AG04450 (cell line): ENCODE data around the gene ITK. TPM values are rescaled to one million over a fixed set of nuclear protein-coding genes. Genes with fewer than 3 reads are reported as not detected.

Experiments
- CTCF ChIA-PET: fragments of 300-600, 350-600 bp; formaldehyde crosslinking; extraction: SDS; loops from one replicate; lab custom pipeline; 2022; ENCODE audit warnings: antibody characterized with exemption, inconsistent platforms; lab: Charles Lee
- POLR2A ChIA-PET: fragments of 350-600 bp; formaldehyde crosslinking; extraction: SDS; loops from one replicate; lab custom pipeline; 2021; ENCODE audit warnings: antibody characterized with exemption, inconsistent platforms; lab: Yijun Ruan, JAX
- DNase-seq: peaks from one replicate; pipeline ENCODE4 v3.0.0-alpha.2; 2011; ENCODE audit warnings: low read depth, low spot score
- H3K27ac ChIP-seq: one replicate; pipeline ENCODE4 v1.5.1; 2012; ENCODE audit warnings: low read depth, low read length, control low read depth
- H3K27me3 ChIP-seq: one replicate; pipeline ENCODE4 v1.6.0; 2012; ENCODE audit warnings: low read length; ENCODE audit not compliant: control insufficient read depth, insufficient read depth
- H3K4me3 ChIP-seq: 2 replicates; pipeline ENCODE4 v1.5.1; 2011; ENCODE audit warnings: mild to moderate bottlenecking, low read depth, low read length, control low read depth
- H3K9me3 ChIP-seq: 2 replicates; pipeline ENCODE4 v1.5.1; 2012; ENCODE audit warnings: low read length; ENCODE audit not compliant: control insufficient read depth, insufficient read depth
- CTCF ChIP-seq: IDR thresholded peaks from 2 replicates; pipeline ENCODE4 v1.5.1; 2011; ENCODE audit warnings: low read depth, low read length, control low read depth, inconsistent platforms
- polyA plus RNA-seq: library from polyadenylated mRNA; depleted of rRNA; stranded (reverse); fragments of >200 nt; gene quantifications from 2 replicates; pipeline ENCODE4 v1.2.3, GENCODE V29; 2011

Gene ITK
- polyA plus RNA-seq, 1 experiment, result not detected

DNA sequence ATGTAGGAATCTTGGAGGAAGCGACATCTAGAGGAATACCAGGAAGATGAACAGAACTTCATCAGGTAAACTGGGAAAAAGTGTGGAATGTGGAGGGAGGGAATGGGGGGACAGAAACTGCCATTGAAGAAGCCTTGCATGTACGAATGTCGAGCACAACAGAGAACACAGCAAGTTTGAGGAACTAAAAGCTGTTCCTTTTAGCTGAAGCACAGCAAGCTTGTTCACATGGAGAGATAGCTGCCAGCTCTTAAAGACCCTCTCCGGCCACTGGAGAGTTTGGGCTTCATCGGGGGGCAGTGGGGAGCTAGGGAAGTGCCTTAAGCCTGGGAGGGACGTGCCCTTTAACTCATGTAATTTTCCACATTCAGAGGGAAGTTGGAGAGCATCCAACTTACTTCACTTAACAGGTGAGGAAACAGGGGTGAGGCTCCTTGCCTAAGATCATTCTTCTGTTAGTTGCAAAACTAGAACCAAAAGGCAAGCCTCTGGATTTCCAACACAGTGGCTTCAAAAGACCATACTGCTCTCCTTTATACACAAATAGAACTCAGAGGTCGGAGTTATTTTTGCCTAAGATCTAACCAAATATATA is 83.0 kb downstream of the ITK start:
- DNase-seq, result no peak
- Histone ChIP-seq H3K4me3 (no peak overlapping the region), H3K9me3 (no peaks in the 10 kb centered on the region), H3K27me3 (peaks cover 32% of the 10 kb centered on the region), H3K27ac (no peak overlapping the region)
- POLR2A ChIA-PET, result no interaction called here
- CTCF ChIA-PET, result interaction anchor here (0.6 to 3.7 kb wide), 3 partner anchors 10 to 480 kb away, joined by 3 to 20 read pairs (median 6); no protein-coding TSS in a partner anchor
- TF ChIP-seq CTCF, result no peak

DNA sequence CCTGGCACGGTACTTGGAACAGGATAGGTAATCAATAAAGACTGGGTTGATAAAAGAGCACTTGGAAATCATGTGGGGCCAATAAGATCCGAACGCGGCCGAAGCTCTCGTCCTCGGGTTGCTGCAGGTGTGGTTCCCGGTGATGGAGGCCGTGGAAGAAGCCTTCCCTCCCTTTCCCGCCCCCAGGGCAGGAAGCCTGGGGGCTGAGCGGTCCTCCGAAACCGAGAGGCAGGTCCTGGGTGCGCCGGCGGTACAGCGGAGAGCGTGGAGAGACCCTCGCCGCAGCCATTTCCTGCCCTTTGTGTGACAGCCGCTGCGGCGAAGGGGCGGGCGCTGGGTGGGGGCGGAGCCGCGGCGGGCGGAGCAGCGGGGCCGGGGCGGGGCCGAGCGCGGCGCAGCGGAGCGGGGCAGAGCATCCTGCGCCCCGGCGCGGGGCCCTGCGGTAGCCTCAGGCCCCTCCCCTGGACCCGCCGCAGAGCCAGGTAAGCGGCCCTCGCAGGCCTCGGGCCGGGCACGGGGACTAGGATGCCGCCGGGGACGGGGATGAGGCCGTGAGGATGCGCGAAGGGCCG is 85.2 kb downstream of the ITK start, which contains the start of gene CYFIP2:
TSS of gene CYFIP2 (plus strand) at position 410 of the 572 bp plus-strand sequence. CDS start 19,239 bp downstream, outside the sequence.
- peak within 1 kb of the TSS; percentile 63 for H3K4me3 ChIP-seq
- H3K27me3 ChIP-seq, result peaks cover 38% of the 10 kb centered on the region
- H3K9me3 ChIP-seq, result no peaks in the 10 kb centered on the region
- TF ChIP-seq CTCF, result no peak
- POLR2A ChIA-PET, result no interaction called here
- no peak for DNase-seq
- no peak within 1 kb of the TSS for H3K27ac ChIP-seq
- CTCF ChIA-PET, result interaction anchor here (2.2 kb wide), 1 partner anchor 477 kb away, joined by 6 read pairs; no protein-coding TSS in a partner anchor

GRCh38 chr5:157266286-157267007 is 85.8 kb downstream of the ITK start:
- H3K4me3 ChIP-seq, result peak overlapping the region; percentile 63
- ChIA-PET CTCF (interaction anchor here (1.8 kb wide), 1 partner anchor 13 kb away, joined by 5 read pairs; no protein-coding TSS in a partner anchor), POLR2A (no interaction called here)
- no peak for DNase-seq
- peaks cover 38% of the 10 kb centered on the region for H3K27me3 ChIP-seq
- no peaks in the 10 kb centered on the region for H3K9me3 ChIP-seq
- no peak for TF ChIP-seq CTCF
- H3K27ac ChIP-seq, result no peak overlapping the region

- POLR2A ChIA-PET, result no interaction called here
- CTCF ChIA-PET, result interaction anchor here (1.8 kb wide), 1 partner anchor 13 kb away, joined by 5 read pairs; no protein-coding TSS in a partner anchor
- Histone ChIP-seq H3K4me3 (peak overlapping the region; percentile 63; the same call in 1 of the 2 replicates), H3K27ac (no peak overlapping the region), H3K9me3 (no peaks in the 10 kb centered on the region), H3K27me3 (peaks cover 38% of the 10 kb centered on the region)
- no peak for TF ChIP-seq CTCF
- DNase-seq, result no peak
Observed at GRCh38 chr5:157267025-157267424, 86.4 kb downstream of the ITK start.
